Endothelial cell of umbilical vein (primary cell): ENCODE results near the gene OR10A2. TPM values are rescaled to one million over a fixed set of nuclear protein-coding genes. Genes with fewer than 3 reads are reported as not detected.

Source experiments
- BruUV-seq: library from RNA; stranded (reverse); fragments of 400-500 nt; replicated peaks from 2 replicates; lab custom pipeline; 2021; lab: Mats Ljungman, UMichigan
- CTCF ChIA-PET: fragments of 300-600, 350-600 bp; sonication (Branson Sonifier 250); formaldehyde crosslinking; loops from one replicate; lab custom pipeline; 2021; ENCODE audit warnings: antibody characterized with exemption, inconsistent platforms; lab: Charles Lee
- POLR2A ChIA-PET: fragments of 300-600, 350-600 bp; sonication (Branson Sonifier 250); formaldehyde crosslinking; loops from one replicate; lab custom pipeline; 2021; ENCODE audit warnings: antibody characterized with exemption, inconsistent platforms; lab: Charles Lee
- DNase-seq: peaks from one replicate; pipeline ENCODE4 v3.0.0-alpha.2; 2011; ENCODE audit warnings: low read depth, low spot score
- FAIRE-seq: peaks from 2 replicates; lab custom pipeline; 2011; peaks lifted over from hg19 to GRCh38; lab: Jason Lieb, UNC
- H2AFZ ChIP-seq: 2 replicates; pipeline ENCODE4 v1.6.0; 2012; ENCODE audit warnings: low read depth, low read length, control low read depth, inconsistent platforms
- H3K27ac ChIP-seq: 2 replicates; pipeline ENCODE4 v1.5.1; 2011; ENCODE audit warnings: low read depth, mild to moderate bottlenecking, control low read depth, low read length, moderate library complexity; ENCODE audit not compliant: insufficient read depth
- H3K27me3 ChIP-seq, 2 experiments: 2 replicates each; pipeline versions ENCODE4 v1.6.0 to v1.6.1; 2011; ENCODE audit warnings: low read length in 2 of 2, mixed read lengths in 1 of 2; ENCODE audit not compliant: control insufficient read depth in 2 of 2, insufficient read depth in 2 of 2
- H3K36me3 ChIP-seq, 2 experiments: 2 replicates in 1 of 2; 3 replicates in 1 of 2; pipeline ENCODE4 v1.5.1; 2011; ENCODE audit warnings: low read length in 2 of 2, mild to moderate bottlenecking in 1 of 2, moderate library complexity in 1 of 2; ENCODE audit not compliant: control insufficient read depth in 2 of 2, insufficient read depth in 2 of 2; ENCODE audit errors: extremely low read depth in 1 of 2
- H3K4me1 ChIP-seq: 3 replicates; pipeline ENCODE4 v1.5.1; 2011; ENCODE audit warnings: mild to moderate bottlenecking, low read length; ENCODE audit not compliant: control insufficient read depth, insufficient read depth; ENCODE audit errors: extremely low read depth
- H3K4me2 ChIP-seq: 2 replicates; pipeline ENCODE4 v1.6.1; 2011; ENCODE audit warnings: low read length, control low read depth, mixed read lengths; ENCODE audit not compliant: insufficient read depth
- H3K4me3 ChIP-seq, 3 experiments: fragments of 200-600 bp in 1 of 3; sonication (generic), shearing (Covaris generic) in 1 of 3; replicated peaks in 1 of 3; 2 replicates each; pipeline ENCODE4 v1.5.1; 2011 to 2016; ENCODE audit warnings: control low read depth in 3 of 3, low read length in 3 of 3, mild to moderate bottlenecking in 2 of 3, inconsistent platforms in 1 of 3, low read depth in 1 of 3, moderate library complexity in 1 of 3; ENCODE audit not compliant: insufficient read depth in 1 of 3
- H3K79me2 ChIP-seq: 2 replicates; pipeline ENCODE4 v1.6.0; 2012; ENCODE audit warnings: low read length, inconsistent platforms; ENCODE audit not compliant: control insufficient read depth, insufficient read depth
- H3K9ac ChIP-seq: replicated peaks from 2 replicates; pipeline ENCODE3; 2011; ENCODE audit warnings: low read length, control low read depth; ENCODE audit not compliant: insufficient read depth; ENCODE audit errors: extremely low read depth
- H3K9me1 ChIP-seq: replicated peaks from 3 replicates; pipeline ENCODE4 v1.6.0; 2011; ENCODE audit warnings: mild to moderate bottlenecking, low read length; ENCODE audit not compliant: control insufficient read depth, insufficient read depth; ENCODE audit errors: extremely low read depth
- H3K9me3 ChIP-seq: replicated peaks from 2 replicates; pipeline ENCODE4 v1.5.1; 2012; ENCODE audit warnings: low read length, inconsistent platforms; ENCODE audit not compliant: control insufficient read depth, insufficient read depth
- H4K20me1 ChIP-seq: replicated peaks from 2 replicates; pipeline ENCODE3; 2011; ENCODE audit warnings: mild to moderate bottlenecking, low read length; ENCODE audit not compliant: control insufficient read depth, insufficient read depth; ENCODE audit errors: extremely low read depth
- EZH2 ChIP-seq: IDR thresholded peaks from 2 replicates; pipeline ENCODE4 v1.6.1; 2012; ENCODE audit warnings: borderline replicate concordance, low read depth, mild to moderate bottlenecking, moderate library complexity, low read length, inconsistent platforms; ENCODE audit not compliant: severe bottlenecking
- FOS ChIP-seq: IDR thresholded peaks from 2 replicates; pipeline ENCODE4 v1.6.1; 2011; ENCODE audit warnings: mild to moderate bottlenecking, low read length, moderate library complexity, borderline replicate concordance; ENCODE audit not compliant: insufficient read depth
- GATA2 ChIP-seq: IDR thresholded peaks from 2 replicates; pipeline ENCODE4 v1.7.0; 2011; ENCODE audit warnings: low read depth, mild to moderate bottlenecking, moderate library complexity, mixed read lengths, low read length; ENCODE audit not compliant: insufficient read length, insufficient read depth
- JUN ChIP-seq: IDR thresholded peaks from 2 replicates; pipeline ENCODE4 v1.6.1; 2011; ENCODE audit warnings: borderline replicate concordance, low read depth; ENCODE audit not compliant: insufficient read length, insufficient read depth
- MYC ChIP-seq: IDR thresholded peaks from one replicate; pipeline ENCODE4 v1.6.1; 2011; ENCODE audit warnings: mild to moderate bottlenecking, low read depth, low read length
- POLR2A ChIP-seq: IDR thresholded peaks from 2 replicates; pipeline ENCODE4 v1.6.1; 2012; ENCODE audit warnings: low read depth, mild to moderate bottlenecking, control low read depth, low read length
- POLR2AphosphoS5 ChIP-seq: IDR thresholded peaks from 2 replicates; pipeline ENCODE4 v1.6.1; 2012; ENCODE audit warnings: low read depth, mild to moderate bottlenecking, control low read depth, low read length, moderate library complexity; ENCODE audit not compliant: insufficient read depth
- dilution Hi-C: fragments of 300-500 bp; cut with MboI; formaldehyde crosslinking; loops from one replicate; pipeline ENCODE4 v1.15.0; 2019; ENCODE audit warnings: low sequenced_read_pairs; ENCODE audit not compliant: extremely low pct_ligation_motif_present
- intact Hi-C: fragments of 100-400 bp; cut with micrococcal nuclease; formaldehyde crosslinking; loops from one replicate; pipeline ENCODE4 v1.10.0; 2022
- polyA plus RNA-seq, 4 experiments: library from polyadenylated mRNA; depleted of rRNA in 3 of 4; stranded (reverse) in 3 of 4; unstranded in 1 of 4; fragments of >200 nt; gene quantifications; 2 replicates each; pipeline versions ENCODE4 v1.2.1 to v1.2.3, GENCODE V29; 2011 to 2012; ENCODE audit warnings: missing spikeins in 1 of 4
- total RNA-seq: library from RNA; stranded (reverse); gene quantifications from 2 replicates; pipeline ENCODE4 v1.2.3, GENCODE V29; 2021
- TF ChIP-seq, protein P1 (sequence below): IDR thresholded peaks from 2 replicates; pipeline ENCODE4 v1.6.1; 2011; ENCODE audit not compliant: insufficient read depth, insufficient read length
- TF ChIP-seq, protein P2 (sequence below), 2 donors: IDR thresholded peaks; 1 replicate in 1 of 2; 2 replicates in 1 of 2; pipeline ENCODE4 v1.5.1; 2011; ENCODE audit warnings: low read length in 2 of 2, mild to moderate bottlenecking in 2 of 2, moderate library complexity in 2 of 2, control low read depth in 1 of 2, inconsistent platforms in 1 of 2, low read depth in 1 of 2; ENCODE audit not compliant: insufficient read depth in 1 of 2; ENCODE audit errors: extremely low read depth in 1 of 2

The OR10A2 gene
- total and polyA plus RNA-seq, 2 donors (not counting 3 experiments of a cell fraction or from before 2014, with no cell fraction given) = not detected

DNA sequence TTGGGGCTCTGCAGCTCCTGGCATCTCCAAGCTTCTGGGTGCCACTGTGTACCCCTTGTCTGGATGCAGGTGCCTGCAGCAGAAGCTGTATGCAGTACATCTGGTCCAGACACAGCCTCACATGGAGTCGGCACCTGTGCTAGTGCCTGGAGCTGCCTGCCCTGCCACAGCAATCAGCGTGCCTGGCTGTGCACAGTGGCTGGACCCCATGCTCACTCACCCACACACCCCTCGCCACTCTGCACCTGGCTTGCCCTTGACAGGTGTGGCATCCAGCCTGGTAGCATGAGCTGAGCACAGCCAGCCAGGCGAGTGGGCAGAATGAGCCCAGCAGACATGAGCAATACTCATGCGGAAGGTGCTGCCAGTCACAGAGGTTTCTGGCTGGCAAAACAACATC lies 43.9 kb upstream of the OR10A2 start:
- Histone ChIP-seq H3K27me3 (no peaks in the 10 kb centered on the region), H2AFZ (no peak overlapping the region), H3K4me2 (no peak overlapping the region), H3K79me2 (no peaks in the 10 kb centered on the region), H3K9ac (no peak overlapping the region), H3K27ac (no peak overlapping the region), H3K4me3 (no peak overlapping the region), H3K4me1 (no peaks in the 10 kb centered on the region), H3K36me3 (no peaks in the 10 kb centered on the region), H4K20me1 (no peaks in the 10 kb centered on the region), H3K9me1 (no peaks in the 10 kb centered on the region), H3K9me3 (no peaks in the 10 kb centered on the region)
- FAIRE-seq (no peak), DNase-seq (no peak)
- POLR2A ChIA-PET = no interaction called here
- CTCF ChIA-PET = interaction anchor here (2.2 kb wide), 1 partner anchor 624 kb away, joined by 6 read pairs; no protein-coding TSS in a partner anchor
- intact Hi-C loops = no loop called here
- TF ChIP-seq JUN = no peak
- no peak for TF ChIP-seq POLR2AphosphoS5
- no peak for TF ChIP-seq POLR2A
- TF ChIP-seq MYC = no peak
- TF ChIP-seq EZH2 = no peak
- TF ChIP-seq, protein P1, sequence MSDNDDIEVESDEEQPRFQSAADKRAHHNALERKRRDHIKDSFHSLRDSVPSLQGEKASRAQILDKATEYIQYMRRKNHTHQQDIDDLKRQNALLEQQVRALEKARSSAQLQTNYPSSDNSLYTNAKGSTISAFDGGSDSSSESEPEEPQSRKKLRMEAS = no peak
- TF ChIP-seq, protein P2, sequence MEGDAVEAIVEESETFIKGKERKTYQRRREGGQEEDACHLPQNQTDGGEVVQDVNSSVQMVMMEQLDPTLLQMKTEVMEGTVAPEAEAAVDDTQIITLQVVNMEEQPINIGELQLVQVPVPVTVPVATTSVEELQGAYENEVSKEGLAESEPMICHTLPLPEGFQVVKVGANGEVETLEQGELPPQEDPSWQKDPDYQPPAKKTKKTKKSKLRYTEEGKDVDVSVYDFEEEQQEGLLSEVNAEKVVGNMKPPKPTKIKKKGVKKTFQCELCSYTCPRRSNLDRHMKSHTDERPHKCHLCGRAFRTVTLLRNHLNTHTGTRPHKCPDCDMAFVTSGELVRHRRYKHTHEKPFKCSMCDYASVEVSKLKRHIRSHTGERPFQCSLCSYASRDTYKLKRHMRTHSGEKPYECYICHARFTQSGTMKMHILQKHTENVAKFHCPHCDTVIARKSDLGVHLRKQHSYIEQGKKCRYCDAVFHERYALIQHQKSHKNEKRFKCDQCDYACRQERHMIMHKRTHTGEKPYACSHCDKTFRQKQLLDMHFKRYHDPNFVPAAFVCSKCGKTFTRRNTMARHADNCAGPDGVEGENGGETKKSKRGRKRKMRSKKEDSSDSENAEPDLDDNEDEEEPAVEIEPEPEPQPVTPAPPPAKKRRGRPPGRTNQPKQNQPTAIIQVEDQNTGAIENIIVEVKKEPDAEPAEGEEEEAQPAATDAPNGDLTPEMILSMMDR (IDR thresholded peaks at IDR 0.05; ENCODE audit: extremely low read depth in 1 of 2, insufficient read depth in 1 of 2, low read depth in 1 of 2, low read length in 2 of 2) = no peak
- no peak for TF ChIP-seq FOS
- TF ChIP-seq GATA2 = no peak
- dilution Hi-C loops = no loop called here
- no TSS peak for BruUV-seq
